Aorta (tissue), 5 donors: ENCODE results near the gene TBCD. TPM values are rescaled to one million over a fixed set of nuclear protein-coding genes. Genes with fewer than 3 reads are reported as not detected.

Source experiments
- ATAC-seq: fragments of 200-7000 bp; cut with Tn5 transposase; one replicate; pipeline ENCODE4 v1.9.1; 2022; ENCODE audit warnings: moderate library complexity; ENCODE audit not compliant: low FRiP score
- DNase-seq, 2 donors: peaks; one replicate each; pipeline ENCODE4 v3.0.0-alpha.2; 2020
- H3K27ac ChIP-seq, 2 donors: one replicate each; pipeline ENCODE4 v1.5.1; 2013; ENCODE audit warnings: low read length in 2 of 2, mild to moderate bottlenecking in 2 of 2, moderate library complexity in 2 of 2, control low read depth in 1 of 2, inconsistent platforms in 1 of 2, low read depth in 1 of 2
- H3K27me3 ChIP-seq, 2 donors: one replicate each; pipeline ENCODE4 v1.6.1; 2013; ENCODE audit warnings: control low read depth in 1 of 2, low read length in 1 of 2, mild to moderate bottlenecking in 1 of 2, moderate library complexity in 1 of 2; ENCODE audit not compliant: insufficient read depth in 2 of 2, control insufficient read depth in 1 of 2
- H3K36me3 ChIP-seq, 2 donors: one replicate each; pipeline ENCODE4 v1.6.1; 2013; ENCODE audit warnings: control low read depth in 1 of 2, low read length in 1 of 2, mild to moderate bottlenecking in 1 of 2; ENCODE audit not compliant: insufficient read depth in 2 of 2, control insufficient read depth in 1 of 2
- H3K4me1 ChIP-seq, 2 donors: one replicate each; pipeline ENCODE4 v1.6.1; 2013; ENCODE audit warnings: low read length in 2 of 2, control low read depth in 1 of 2, mild to moderate bottlenecking in 1 of 2, moderate library complexity in 1 of 2; ENCODE audit not compliant: insufficient read depth in 2 of 2, control insufficient read depth in 1 of 2
- H3K4me3 ChIP-seq, 2 donors: one replicate each; pipeline ENCODE4 v1.5.1; 2013; ENCODE audit warnings: low read length in 2 of 2, control low read depth in 1 of 2, mild to moderate bottlenecking in 1 of 2
- H3K9me3 ChIP-seq: one replicate; pipeline ENCODE4 v1.6.1; 2013; ENCODE audit warnings: mild to moderate bottlenecking, low read length; ENCODE audit not compliant: control insufficient read depth
- WGBS, 2 donors: extraction: QIAGEN DNeasy Blood & Tissue Kit; methylation state at CpG; one replicate each; pipeline ENCODE4 v1.1.7; 2013; 5-methylcytosine and 5-hydroxymethylcytosine counted together
- intact Hi-C, 2 donors: fragments of 100-400 bp; cut with DNase I; formaldehyde crosslinking; loops; one replicate each; pipeline versions ENCODE4 v1.14.2 to v1.15.0; 2022
- polyA plus RNA-seq, 2 donors: library from polyadenylated mRNA; stranded (reverse); fragments of 200-250 nt; gene quantifications; one replicate each; pipeline ENCODE4 v1.2.3, GENCODE V29; 2013
- total RNA-seq, 2 donors: library from RNA; stranded (reverse); fragmentation: NEBNext Ultra II Directional; extraction: Animal tissue kit (Norgen Biotek cat#: 25700); gene quantifications; one replicate each; pipeline ENCODE4 v1.2.1, GENCODE V29; 2021
- donor health status: healthy with polysubstance abuse.
- donor health status: Bipolar disorder and iron deficiency.
- donor health status: DM: no; HTN: no; CAD: no.
- donor health status: DM: no; HTN: no; CAD: no.
- donor health status: DM: yes; HTN: yes; CAD: no.

Gene TBCD
- total and polyA plus RNA-seq, 4 donors, result 20.0 to 182 (median 111) TPM

- no peaks in the 10 kb centered on the region for H3K9me3 ChIP-seq
- no peak for DNase-seq
- WGBS, 2 donors, result 91 to 97% methylated on average over 20 of the region's 20 CpGs
- H3K4me1 ChIP-seq, result no peaks in the 10 kb centered on the region
- intact Hi-C loops, result no loop called here
- H3K27me3 ChIP-seq, result no peaks in the 10 kb centered on the region
- H3K36me3 ChIP-seq, result peaks cover 2 to 4% of the 10 kb centered on the region in 2 donors
- no peak overlapping the region for H3K27ac ChIP-seq
- no peak for ATAC-seq
- no peak overlapping the region for H3K4me3 ChIP-seq
Measured at GRCh38 chr17:82814834-82815233, 63.0 kb downstream of the TBCD start.

GRCh38 chr17:82815354-82815753 lies 63.5 kb downstream of the TBCD start:
- intact Hi-C loops, result no loop called here
- H3K9me3 ChIP-seq, result no peaks in the 10 kb centered on the region
- no peak overlapping the region for H3K4me3 ChIP-seq
- 97 to 99% methylated on average over 5 of the region's 5 CpGs for WGBS, 2 donors
- ATAC-seq (no peak), DNase-seq (no peak)
- H3K27ac ChIP-seq, result no peak overlapping the region
- H3K36me3 ChIP-seq, result peaks cover 2 to 4% of the 10 kb centered on the region in 2 donors
- H3K4me1 ChIP-seq, result no peaks in the 10 kb centered on the region
- no peaks in the 10 kb centered on the region for H3K27me3 ChIP-seq

DNA sequence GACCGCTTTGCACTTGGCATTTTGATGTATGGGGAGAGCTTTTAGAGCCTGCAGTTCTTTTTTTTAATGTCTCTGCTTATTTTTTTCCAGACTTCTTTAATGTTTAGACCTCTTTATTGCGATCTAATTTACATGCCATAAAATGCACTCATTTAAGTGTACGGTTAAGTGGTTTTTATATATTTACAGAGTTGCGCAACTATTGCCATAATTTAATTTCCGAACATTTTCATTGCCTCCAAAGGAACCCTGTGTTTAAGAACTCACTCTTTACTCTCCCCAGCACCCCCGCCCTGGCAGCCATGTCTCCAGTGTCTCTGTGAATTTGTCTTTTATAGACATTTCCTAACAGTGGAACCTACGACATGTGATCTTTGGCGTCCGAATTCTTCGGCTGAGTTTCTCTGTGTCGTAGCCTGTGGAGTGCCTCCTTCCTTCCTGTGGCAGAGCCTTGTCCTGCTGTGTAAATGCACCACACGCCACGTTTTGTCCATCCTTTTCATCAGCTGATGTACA lies 64.0 kb downstream of the TBCD start:
- WGBS, 2 donors, result 91% methylated on average over 13 of the region's 13 CpGs
- Histone ChIP-seq H3K27me3 (no peaks in the 10 kb centered on the region), H3K4me3 (no peak overlapping the region), H3K36me3 (peaks cover 2 to 4% of the 10 kb centered on the region in 2 donors), H3K4me1 (no peaks in the 10 kb centered on the region), H3K9me3 (no peaks in the 10 kb centered on the region), H3K27ac (no peak overlapping the region)
- DNase-seq (no peak), ATAC-seq (no peak)
- intact Hi-C loops, result no loop called here

DNA sequence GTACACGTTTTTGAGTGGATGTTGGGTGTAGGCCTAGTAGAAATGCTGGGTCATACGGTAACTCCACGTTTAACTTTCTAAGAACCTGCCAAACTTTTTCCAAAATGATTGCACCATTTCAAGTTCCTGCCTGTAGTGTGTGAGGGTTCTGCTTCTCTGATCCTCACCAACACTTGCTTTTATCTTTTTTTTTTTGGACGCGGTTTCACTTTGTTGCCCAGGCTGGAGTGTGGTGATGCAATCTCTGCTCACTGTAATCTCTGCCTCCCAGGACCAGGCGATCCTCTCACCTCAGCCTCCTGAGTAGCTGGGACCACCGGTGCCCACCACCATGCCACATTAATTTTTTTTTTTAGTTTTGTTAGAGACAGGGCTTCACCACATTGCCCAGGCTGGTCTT lies 64.5 kb downstream of the TBCD start:
- DNase-seq (no peak), ATAC-seq (no peak)
- 84 to 86% methylated on average over 7 of the region's 7 CpGs for WGBS, 2 donors
- Histone ChIP-seq H3K27me3 (no peaks in the 10 kb centered on the region), H3K4me3 (no peak overlapping the region), H3K36me3 (peaks cover 2 to 4% of the 10 kb centered on the region in 2 donors), H3K27ac (no peak overlapping the region), H3K9me3 (no peaks in the 10 kb centered on the region), H3K4me1 (no peaks in the 10 kb centered on the region)
- intact Hi-C loops, result no loop called here

DNA sequence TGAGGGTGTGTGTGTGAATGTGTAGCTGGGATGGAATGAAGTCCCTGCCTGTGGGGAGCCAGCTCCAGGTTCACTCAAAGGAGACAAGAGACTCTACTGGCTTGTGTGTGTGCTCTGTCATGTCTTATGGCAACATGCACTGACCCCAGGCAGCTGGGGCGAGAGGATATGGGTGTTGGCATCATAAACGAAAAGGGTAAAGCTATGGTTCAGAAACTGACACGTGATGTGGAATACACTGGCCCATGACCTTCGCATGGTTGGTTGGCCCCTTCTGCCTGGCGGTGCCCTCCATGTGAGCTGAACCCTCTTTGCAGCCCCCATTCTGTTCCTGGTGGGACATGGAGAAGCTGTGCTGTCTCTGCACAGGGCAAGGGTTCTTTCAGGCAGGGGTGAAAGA lies 66.1 kb downstream of the TBCD start:
- Histone ChIP-seq H3K4me3 (no peak overlapping the region), H3K4me1 (no peaks in the 10 kb centered on the region), H3K36me3 (peaks cover 2 to 4% of the 10 kb centered on the region in 2 donors), H3K27ac (no peak overlapping the region), H3K27me3 (no peaks in the 10 kb centered on the region), H3K9me3 (no peaks in the 10 kb centered on the region)
- WGBS, 2 donors, result 96 to 97% methylated on average over 5 of the region's 5 CpGs
- ATAC-seq (no peak), DNase-seq (no peak)
- intact Hi-C loops, result no loop called here

- WGBS, 2 donors, result 97 to 99% methylated on average over 5 of the region's 5 CpGs
- no peaks in the 10 kb centered on the region for H3K27me3 ChIP-seq
- H3K27ac ChIP-seq, result no peak overlapping the region
- no peak for ATAC-seq
- no peak overlapping the region for H3K4me3 ChIP-seq
- H3K4me1 ChIP-seq, result no peaks in the 10 kb centered on the region
- intact Hi-C loops, result no loop called here
- H3K36me3 ChIP-seq, result peaks cover 2 to 4% of the 10 kb centered on the region in 2 donors
- H3K9me3 ChIP-seq, result no peaks in the 10 kb centered on the region
- DNase-seq, result no peak
Measured at GRCh38 chr17:82820278-82821251, 68.7 kb downstream of the TBCD start.

DNA sequence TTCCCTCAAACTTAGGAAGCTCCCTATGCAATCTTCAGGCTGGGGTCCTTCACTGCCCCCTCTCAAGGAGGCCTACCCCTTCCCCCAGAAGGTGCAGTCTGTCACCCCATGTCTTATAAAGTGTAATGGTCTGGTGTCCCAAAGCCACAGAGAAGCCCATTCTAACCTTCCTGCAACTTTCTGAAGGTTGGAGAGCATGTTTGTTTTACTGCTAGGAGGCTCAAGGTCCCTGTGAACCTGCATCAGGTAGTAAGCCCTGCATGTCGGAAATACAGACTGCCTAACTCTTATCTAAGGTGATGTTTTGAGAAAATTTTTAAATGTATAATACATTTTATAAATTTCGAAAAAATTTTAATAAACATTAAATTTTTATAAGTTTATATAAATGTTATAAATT lies 69.7 kb downstream of the TBCD start:
- intact Hi-C loops, result no loop called here
- Histone ChIP-seq H3K4me1 (no peaks in the 10 kb centered on the region), H3K27me3 (no peaks in the 10 kb centered on the region), H3K4me3 (no peak overlapping the region), H3K27ac (no peak overlapping the region), H3K36me3 (peaks cover 0 to 4% of the 10 kb centered on the region in 2 donors), H3K9me3 (no peaks in the 10 kb centered on the region)
- ATAC-seq (no peak), DNase-seq (no peak)
- WGBS, 2 donors, result 96 to 100% methylated on average over 2 of the region's 2 CpGs

DNA sequence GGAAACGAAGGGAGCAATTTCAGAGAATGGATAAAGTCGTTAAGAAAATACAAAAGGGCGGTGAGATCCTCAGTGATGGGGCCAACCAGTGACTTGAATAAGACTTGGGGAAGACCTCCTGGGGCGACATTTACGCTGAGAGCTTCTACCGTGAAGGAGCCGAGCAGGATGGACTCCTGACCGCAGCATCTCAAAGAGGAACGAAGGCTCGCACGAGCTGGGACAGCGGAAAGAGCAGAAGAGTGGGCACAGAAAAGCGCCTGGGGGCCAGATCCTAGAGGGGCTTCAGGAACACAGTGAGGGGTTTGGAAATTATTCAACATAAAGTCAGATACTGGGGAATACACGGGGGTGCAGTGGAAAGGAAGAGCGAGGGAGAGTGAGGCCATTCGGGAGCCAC lies 70.4 kb downstream of the TBCD start:
- no peak for ATAC-seq
- intact Hi-C loops, result no loop called here
- no peak overlapping the region for H3K27ac ChIP-seq
- H3K4me1 ChIP-seq, result no peaks in the 10 kb centered on the region
- DNase-seq, result no peak
- WGBS, 2 donors, result 93 to 94% methylated on average over 16 of the region's 16 CpGs
- H3K36me3 ChIP-seq, result peaks cover 0 to 4% of the 10 kb centered on the region in 2 donors
- no peak overlapping the region for H3K4me3 ChIP-seq
- no peaks in the 10 kb centered on the region for H3K9me3 ChIP-seq
- H3K27me3 ChIP-seq, result no peaks in the 10 kb centered on the region

DNA sequence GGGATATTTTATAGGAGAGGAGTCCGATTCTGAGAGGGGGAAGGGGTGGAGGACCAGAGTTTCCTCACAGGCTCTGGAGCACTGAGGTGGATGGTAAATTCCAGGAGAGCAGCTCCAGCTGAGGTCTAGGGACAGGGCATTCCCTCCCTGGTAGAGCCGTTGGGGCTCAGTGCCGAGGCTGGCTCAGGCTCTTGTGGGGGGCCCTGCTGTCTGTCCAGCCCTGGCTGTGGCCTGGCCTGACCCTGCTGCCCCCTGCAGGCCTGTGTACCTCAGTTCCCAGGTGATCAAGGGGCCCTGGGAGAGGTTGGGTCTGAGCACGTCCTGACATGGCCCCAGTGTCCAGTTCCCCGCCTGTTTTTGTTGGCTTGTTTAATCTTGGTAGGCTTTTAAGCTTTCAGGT lies 71.1 kb downstream of the TBCD start:
- H3K36me3 ChIP-seq, result peaks cover 2 to 4% of the 10 kb centered on the region in 2 donors
- H3K9me3 ChIP-seq, result no peaks in the 10 kb centered on the region
- no peak for ATAC-seq

More for the DNA sequence above, 71.1 kb downstream of the TBCD start:
- intact Hi-C loops, result no loop called here
- WGBS, 2 donors, result 89 to 94% methylated on average over 5 of the region's 5 CpGs
- H3K4me3 ChIP-seq, result no peak overlapping the region
- DNase-seq, result no peak
- no peaks in the 10 kb centered on the region for H3K4me1 ChIP-seq
- H3K27me3 ChIP-seq, result no peaks in the 10 kb centered on the region
- no peak overlapping the region for H3K27ac ChIP-seq
